Measurements from ENCODE around the gene PFN3.

Gene PFN3

DNA sequence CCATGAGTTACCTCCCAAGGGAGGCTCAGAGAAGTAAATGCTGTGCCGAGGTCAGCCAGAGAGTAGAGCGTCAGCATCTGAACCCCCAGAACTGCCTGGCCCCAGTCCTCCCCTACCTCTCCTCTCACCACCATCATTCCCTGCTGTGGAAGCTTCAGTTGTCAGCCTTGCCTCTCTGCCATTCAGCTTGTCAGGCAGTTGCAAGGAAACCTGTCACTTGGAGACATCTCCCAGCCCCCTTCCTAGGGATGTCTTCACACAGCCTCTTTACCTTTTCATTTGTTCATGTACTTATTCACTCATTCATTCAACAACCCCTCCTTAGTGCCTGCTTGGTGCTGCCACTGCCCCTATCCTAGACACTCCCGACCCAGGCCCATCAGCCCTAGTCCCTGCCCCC lies 40.6 kb downstream of the PFN3 start:
- DNase-seq (ENCODE audit: low read depth): no peak

- DNase-seq (ENCODE audit: low read depth): no peak
Observed at GRCh38 chr5:177359451-177359851, 41.0 kb downstream of the PFN3 start.

DNA sequence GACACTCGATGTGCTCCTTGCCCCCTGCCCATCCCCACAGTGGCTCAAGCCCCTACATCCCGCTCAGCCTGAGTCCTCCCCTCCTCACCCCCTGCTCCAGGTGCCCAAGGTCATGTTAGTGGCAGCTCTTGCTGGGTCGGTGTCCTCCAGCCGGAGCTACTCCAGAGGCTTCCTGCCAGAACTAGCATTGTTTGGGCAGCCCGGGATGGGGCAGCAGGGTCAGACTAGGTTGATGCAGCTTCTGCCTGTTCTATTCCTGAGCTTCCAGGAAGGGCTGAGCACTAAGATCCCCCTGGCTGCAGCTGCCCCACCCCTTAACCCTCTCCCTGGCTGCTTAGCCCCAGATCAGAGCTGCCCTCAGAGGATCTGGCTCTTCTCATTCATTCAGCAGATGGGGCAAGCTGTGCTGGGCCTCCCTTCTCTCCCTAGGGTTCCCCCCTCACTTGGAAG lies 42.1 kb downstream of the PFN3 start:
- no peak for DNase-seq (ENCODE audit: low read depth)

- DNase-seq (ENCODE audit: low read depth): peak; percentile 68
Observed at GRCh38 chr5:177357459-177358351, 42.8 kb downstream of the PFN3 start, which contains the start of gene RGS14. Gene RGS14, plus strand, starts transcription at chr5:177357924. Its CDS starts 101 bp downstream, at chr5:177358025.

- DNase-seq (ENCODE audit: low read depth): no peak
Observed at GRCh38 chr5:177357146-177357458, 43.4 kb downstream of the PFN3 start.

DNA sequence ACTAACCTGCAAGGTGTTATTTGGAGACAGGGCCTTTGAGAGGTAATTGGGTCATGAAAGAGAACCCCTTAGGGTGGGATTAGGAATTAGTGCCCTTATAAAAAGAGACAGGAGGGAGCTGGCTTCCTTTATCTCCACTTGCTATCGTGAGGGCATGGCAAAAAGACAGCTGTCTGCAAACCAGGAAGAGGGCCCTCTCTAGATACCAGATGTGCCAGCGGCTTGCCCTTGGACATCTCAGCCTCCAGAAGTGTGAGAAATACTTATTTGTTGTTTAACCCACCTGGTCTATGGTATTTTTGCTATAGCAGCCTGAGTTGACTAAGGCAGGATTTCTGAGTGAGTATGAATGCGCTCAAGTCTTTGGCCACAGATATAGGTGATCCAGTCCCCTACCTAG lies 43.7 kb downstream of the PFN3 start:
- DNase-seq (ENCODE audit: low read depth): no peak

DNA sequence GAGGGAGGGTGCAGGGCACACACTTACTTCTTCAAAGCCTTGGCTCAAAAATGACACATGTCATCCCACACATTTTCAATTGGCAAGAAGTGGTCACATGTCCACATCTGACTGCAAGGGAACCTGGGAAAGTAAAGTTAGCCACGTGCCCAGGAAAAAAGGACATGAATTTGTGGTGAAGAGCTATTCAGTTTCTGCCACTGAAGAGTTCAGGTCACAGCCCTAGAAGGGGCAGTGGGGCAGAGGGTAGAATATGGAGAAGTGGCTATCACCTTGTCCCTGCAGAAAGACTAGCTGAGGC lies 44.6 kb downstream of the PFN3 start:
- DNase-seq (ENCODE audit: low read depth): no peak

DNA sequence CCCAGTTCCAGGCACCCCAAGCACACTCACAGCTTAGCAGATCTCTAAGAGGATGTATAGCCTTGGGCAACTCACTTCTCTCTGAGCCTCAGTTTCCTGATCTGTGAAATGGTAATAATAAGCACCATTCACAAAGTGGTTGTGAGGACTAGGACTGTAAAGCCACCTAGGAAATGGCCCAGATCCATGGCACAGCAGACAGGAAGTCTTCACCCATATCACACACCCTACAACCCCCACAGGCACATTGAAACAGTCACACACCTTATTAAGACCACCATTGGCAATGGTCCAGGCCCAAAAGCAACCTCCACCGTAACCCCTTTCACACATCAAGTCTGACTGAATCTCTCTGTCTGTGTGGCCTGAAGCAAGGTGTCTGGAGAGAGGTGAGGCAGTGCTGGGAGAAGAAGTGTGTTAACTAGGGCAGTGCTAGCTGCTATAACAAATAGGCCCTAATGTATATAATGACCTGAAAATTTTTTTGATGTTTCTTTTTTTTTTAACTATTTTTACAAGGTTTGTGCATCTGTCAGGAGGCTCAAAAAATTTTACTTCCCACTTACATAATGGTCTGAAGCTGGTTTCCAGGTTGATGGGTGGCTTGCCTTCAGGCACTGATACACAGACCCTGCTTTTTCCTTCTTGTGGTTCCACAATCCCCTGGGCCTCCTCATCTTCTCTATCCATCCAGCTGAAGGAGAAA lies 45.1 kb downstream of the PFN3 start:
- DNase-seq (ENCODE audit: low read depth): no peak

GRCh38 chr5:177354711-177355110 lies 45.8 kb downstream of the PFN3 start:
- DNase-seq (ENCODE audit: low read depth): no peak

DNA sequence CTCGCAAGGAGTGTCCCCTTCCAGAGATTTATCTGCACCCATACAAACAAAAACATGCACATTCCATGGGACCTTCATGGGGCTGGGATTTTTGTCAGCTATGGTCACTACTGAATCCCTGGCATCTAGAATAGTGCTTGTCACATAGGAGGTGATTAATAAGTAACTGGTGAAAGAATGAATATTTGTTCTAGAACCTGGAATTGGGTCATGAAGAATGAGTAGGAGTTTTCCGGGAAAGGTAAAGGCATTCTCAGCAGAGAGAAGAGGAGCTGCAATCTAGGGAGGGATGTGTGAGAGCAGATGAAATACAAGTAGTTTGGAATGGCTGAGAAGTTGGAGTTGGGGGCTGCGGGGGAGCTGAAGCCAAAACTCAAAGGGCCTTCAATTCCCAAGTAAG lies 46.2 kb downstream of the PFN3 start:
- no peak for DNase-seq (ENCODE audit: low read depth)

DNA sequence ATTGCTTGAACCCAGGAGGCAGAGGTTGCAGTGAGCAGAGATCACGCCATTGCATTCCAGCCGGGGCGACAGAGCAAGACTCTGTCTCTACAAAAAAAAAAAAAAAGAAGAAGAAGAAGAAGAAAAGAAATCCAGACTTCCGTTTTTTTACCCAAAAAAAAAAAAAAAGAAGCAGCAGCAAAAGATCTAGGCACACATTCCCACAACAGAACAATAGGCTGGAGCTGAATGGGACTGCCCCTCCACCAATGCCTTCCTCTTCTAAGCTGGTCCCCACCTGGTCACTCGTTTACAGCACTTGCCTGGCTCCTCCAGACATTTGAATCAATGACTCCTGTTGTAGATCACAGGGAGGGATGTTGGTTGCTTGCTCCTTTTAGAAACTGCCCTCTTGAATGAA lies 47.4 kb downstream of the PFN3 start:
- DNase-seq (ENCODE audit: low read depth): no peak

GRCh38 chr5:177351392-177352329 lies 48.8 kb downstream of the PFN3 start, which contains the start of gene LMAN2:
Gene LMAN2, minus strand, starts transcription at chr5:177351668. Its CDS starts 21 bp downstream, at chr5:177351647.
- DNase-seq (ENCODE audit: low read depth): peak; percentile 62

DNA sequence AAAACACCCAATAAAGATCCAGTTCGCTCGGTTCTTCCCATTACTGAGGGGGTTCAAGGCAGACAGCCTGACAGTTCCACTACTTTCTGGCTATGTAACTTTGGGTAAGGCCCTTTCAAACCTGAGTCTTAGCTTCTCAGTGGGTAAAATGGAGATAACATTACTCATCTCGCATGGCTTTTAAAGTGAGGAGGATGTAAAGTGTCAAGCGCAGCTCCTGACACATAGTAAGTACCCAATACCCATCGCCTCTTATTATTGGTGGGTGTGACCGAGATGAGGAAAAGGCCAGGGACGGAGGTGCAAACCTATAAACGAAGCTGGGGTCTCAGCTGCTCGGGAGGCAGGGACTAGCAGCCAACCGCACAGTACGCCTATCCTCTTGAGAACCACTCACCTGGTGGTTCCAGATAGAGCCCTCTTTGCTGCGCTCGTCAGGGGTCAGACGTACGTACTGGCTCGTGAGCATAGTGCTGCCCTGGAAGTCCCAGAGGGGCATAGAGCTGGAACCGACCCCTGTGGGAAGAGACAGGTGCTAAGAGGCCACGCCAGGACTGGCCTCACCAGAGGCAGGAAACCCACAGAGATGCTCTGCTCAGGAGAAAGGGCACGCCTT lies 49.6 kb downstream of the PFN3 start:
- DNase-seq (ENCODE audit: low read depth): no peak
